GM06990 (cell line): Measurements from ENCODE around the gene AKNA.

Experiments used
- DNase-seq: peaks from one replicate; pipeline ENCODE4 v3.0.0-alpha.2; 2011; ENCODE audit not compliant: insufficient read length; ENCODE audit errors: extremely low read depth
- H3K27me3 ChIP-seq: replicated peaks from 2 replicates; pipeline ENCODE4 v1.6.0; 2011; ENCODE audit warnings: low read length; ENCODE audit not compliant: control insufficient read depth, insufficient read depth
- H3K36me3 ChIP-seq: 2 replicates; pipeline ENCODE4 v1.5.1; 2011; ENCODE audit warnings: low read length; ENCODE audit not compliant: control insufficient read depth, insufficient read depth
- H3K4me3 ChIP-seq: replicated peaks from 2 replicates; pipeline ENCODE4 v1.5.1; 2011; ENCODE audit warnings: low read depth, mild to moderate bottlenecking, control low read depth, low read length
- TF ChIP-seq, protein P1 (sequence below): IDR thresholded peaks from 2 replicates; pipeline ENCODE4 v1.5.1; 2011; ENCODE audit warnings: low read length, control low read depth, mild to moderate bottlenecking, inconsistent platforms; ENCODE audit not compliant: insufficient read depth, poor library complexity, severe bottlenecking

AKNA gene, protein sequence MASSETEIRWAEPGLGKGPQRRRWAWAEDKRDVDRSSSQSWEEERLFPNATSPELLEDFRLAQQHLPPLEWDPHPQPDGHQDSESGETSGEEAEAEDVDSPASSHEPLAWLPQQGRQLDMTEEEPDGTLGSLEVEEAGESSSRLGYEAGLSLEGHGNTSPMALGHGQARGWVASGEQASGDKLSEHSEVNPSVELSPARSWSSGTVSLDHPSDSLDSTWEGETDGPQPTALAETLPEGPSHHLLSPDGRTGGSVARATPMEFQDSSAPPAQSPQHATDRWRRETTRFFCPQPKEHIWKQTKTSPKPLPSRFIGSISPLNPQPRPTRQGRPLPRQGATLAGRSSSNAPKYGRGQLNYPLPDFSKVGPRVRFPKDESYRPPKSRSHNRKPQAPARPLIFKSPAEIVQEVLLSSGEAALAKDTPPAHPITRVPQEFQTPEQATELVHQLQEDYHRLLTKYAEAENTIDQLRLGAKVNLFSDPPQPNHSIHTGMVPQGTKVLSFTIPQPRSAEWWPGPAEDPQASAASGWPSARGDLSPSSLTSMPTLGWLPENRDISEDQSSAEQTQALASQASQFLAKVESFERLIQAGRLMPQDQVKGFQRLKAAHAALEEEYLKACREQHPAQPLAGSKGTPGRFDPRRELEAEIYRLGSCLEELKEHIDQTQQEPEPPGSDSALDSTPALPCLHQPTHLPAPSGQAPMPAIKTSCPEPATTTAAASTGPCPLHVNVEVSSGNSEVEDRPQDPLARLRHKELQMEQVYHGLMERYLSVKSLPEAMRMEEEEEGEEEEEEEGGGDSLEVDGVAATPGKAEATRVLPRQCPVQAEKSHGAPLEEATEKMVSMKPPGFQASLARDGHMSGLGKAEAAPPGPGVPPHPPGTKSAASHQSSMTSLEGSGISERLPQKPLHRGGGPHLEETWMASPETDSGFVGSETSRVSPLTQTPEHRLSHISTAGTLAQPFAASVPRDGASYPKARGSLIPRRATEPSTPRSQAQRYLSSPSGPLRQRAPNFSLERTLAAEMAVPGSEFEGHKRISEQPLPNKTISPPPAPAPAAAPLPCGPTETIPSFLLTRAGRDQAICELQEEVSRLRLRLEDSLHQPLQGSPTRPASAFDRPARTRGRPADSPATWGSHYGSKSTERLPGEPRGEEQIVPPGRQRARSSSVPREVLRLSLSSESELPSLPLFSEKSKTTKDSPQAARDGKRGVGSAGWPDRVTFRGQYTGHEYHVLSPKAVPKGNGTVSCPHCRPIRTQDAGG (N-terminal part only)

DNA sequence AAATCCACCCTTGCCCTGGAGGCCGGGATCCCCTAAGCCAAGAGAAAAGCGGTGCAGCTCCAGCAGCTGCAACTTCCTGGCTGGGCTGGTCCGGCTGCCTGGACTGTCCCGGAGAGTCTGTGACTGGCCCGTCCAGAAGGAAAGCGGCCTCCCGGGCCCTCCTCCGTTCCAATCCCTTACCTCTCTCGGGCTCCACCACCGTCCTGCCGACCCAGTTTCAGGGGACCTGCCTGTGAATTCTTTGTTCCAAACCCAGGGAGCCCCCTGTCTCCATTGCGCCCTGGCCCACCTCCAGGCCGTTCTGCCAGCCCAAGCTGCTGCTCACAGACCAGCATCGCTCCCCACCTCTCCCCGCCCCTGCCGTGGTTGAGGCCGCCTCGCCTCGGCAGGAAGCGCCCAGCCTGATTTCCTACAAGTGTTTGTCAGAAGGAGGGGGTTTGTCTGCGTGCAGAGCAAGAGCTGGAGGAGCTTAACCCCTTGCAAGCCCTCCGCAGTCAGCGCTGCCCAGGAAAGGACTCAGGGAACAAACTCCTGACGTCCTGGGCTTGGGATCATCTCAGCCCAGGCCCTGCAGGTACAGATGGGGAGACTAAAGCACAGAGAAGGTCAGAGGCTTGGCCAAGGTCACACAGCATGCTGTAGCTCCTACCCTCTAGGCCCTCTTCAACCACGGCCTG lies at the start of gene AKNA:
Gene AKNA (minus strand): TSS at position 303 of the 677 bp plus-strand sequence. CDS start 6,649 bp downstream, outside the sequence.
- no peaks in the 10 kb centered on the region for H3K27me3 ChIP-seq
- DNase-seq = peak; percentile 83
- peaks cover 8% of the 10 kb centered on the region for H3K36me3 ChIP-seq
- TF ChIP-seq, protein P1, sequence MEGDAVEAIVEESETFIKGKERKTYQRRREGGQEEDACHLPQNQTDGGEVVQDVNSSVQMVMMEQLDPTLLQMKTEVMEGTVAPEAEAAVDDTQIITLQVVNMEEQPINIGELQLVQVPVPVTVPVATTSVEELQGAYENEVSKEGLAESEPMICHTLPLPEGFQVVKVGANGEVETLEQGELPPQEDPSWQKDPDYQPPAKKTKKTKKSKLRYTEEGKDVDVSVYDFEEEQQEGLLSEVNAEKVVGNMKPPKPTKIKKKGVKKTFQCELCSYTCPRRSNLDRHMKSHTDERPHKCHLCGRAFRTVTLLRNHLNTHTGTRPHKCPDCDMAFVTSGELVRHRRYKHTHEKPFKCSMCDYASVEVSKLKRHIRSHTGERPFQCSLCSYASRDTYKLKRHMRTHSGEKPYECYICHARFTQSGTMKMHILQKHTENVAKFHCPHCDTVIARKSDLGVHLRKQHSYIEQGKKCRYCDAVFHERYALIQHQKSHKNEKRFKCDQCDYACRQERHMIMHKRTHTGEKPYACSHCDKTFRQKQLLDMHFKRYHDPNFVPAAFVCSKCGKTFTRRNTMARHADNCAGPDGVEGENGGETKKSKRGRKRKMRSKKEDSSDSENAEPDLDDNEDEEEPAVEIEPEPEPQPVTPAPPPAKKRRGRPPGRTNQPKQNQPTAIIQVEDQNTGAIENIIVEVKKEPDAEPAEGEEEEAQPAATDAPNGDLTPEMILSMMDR = no peak
- H3K4me3 ChIP-seq = peak within 1 kb of the TSS; percentile 91

DNA sequence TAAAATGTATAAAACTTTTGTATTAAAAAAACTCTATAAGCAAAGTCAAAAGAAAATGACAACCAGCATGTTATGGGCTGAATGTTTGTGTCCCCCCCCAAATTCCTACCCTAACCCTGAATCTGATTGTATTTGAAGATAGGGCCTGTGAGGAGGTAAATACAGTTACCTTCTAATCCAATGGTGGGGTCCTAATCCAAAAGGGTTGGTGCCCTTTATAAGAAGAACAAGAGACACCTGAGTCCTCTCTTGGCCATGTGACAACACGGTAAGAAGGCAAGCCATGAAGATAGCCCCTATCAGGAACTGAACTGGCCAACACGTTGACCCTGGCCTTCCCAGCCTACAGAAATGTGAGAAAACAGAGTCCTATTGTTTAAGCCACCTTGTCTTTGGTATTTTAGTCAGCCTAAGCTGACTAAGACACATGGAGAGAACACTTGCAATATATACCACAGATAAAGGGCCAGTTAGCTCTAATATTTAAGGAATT lies 49.7 kb upstream of the AKNA start:
- TF ChIP-seq, protein P1 = no peak
- Histone ChIP-seq H3K36me3 (no peaks in the 10 kb centered on the region), H3K4me3 (no peak overlapping the region), H3K27me3 (no peaks in the 10 kb centered on the region)
- DNase-seq = no peak

DNA sequence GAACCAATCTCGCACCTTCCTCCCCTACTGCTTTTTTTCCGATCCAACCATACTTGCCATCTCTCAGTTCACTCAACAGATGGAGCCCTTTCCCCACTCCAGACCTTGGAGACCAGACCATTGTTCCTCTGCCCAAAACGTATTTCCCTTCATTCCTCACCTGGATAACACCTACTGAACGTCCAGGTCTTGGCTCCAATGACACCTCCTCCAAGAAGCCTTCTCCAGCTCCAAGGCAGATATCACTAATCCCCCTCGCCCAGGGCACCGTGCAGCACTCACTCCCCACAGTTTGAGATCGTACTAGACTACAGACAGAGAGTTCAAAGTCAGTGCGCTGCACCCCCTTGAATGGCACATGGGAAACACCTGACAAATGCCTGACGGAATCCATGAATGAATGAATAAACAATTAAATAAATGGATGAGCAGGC lies 47.1 kb upstream of the AKNA start:
- H3K36me3 ChIP-seq = no peaks in the 10 kb centered on the region
- H3K27me3 ChIP-seq = peaks cover 2% of the 10 kb centered on the region; the same call in 1 of the 2 replicates
- no peak overlapping the region for H3K4me3 ChIP-seq
- no peak for DNase-seq
- TF ChIP-seq, protein P1 = peak; percentile 48

DNA sequence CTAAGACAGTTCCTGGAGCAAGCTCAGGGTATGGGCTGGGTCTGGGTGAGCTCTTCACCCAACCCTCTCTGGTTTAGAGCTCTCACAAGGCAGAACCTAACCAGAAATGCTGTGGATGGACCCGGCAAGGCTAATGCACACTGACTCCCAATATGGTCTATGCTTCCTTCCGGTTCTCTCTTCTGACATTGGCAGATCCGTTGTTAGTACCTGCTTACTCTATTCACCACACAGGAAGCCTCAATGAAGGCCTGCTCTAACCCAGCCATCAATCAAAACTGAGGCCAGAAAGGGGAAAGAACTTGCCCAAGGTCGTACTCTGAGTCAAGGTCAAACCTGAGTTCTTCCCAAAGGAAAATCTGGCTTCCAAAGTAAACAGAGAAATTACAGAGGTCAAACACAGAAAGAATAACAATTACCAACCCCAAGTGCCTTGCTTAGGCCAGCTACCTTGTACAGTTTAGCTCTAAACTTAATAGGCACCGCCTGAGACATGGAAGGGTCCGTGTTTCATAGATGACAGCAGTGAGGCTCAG lies 46.0 kb upstream of the AKNA start:
- TF ChIP-seq, protein P1 = no peak
- DNase-seq = no peak
- peaks cover 6% of the 10 kb centered on the region for H3K27me3 ChIP-seq
- H3K36me3 ChIP-seq = no peaks in the 10 kb centered on the region
- no peak overlapping the region for H3K4me3 ChIP-seq
